Stimulated activated CD4-positive, alpha-beta T cell treated with anti-CD3 and anti-CD28 coated beads, Interleukin-2, amount 100 ng/mL, for 4 hours (primary cell): ENCODE measurements around the gene RSAD2.
"Not testable (repeated sequence)": the region's sequence is repeated elsewhere in the genome, so short reads cannot be mapped to it uniquely, and the experiment has no call there.

ENCODE experiments used
- DNase-seq: peaks from one replicate; pipeline ENCODE4 v3.0.0-alpha.2; 2020; ENCODE audit warnings: low read depth

The RSAD2 gene

DNA sequence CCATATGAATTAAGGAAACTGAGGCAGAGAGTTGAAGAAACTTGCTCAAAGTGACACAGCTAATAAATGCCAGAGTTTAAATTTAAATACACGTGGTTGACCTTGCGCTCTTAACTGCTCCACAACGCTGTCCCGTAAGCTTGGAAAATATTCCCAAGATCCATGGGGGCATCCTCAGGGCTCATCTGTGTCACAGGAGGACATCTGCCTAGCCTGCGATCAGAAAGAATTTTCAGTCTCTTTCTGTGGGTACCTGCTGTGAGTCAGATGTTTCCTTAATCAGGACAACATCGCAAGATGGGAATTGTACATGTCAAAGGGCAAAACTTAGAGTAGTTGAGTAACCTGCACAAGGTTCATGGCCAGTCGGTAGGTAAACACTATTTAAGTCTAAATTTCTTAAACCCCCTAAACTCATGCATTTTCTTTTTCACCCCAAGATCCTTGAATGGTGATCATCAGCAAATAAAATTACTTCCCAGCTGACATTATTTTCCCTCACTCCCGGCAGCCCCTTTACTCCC, 13.3 kb upstream of the RSAD2 start:
- no peak for DNase-seq

DNA sequence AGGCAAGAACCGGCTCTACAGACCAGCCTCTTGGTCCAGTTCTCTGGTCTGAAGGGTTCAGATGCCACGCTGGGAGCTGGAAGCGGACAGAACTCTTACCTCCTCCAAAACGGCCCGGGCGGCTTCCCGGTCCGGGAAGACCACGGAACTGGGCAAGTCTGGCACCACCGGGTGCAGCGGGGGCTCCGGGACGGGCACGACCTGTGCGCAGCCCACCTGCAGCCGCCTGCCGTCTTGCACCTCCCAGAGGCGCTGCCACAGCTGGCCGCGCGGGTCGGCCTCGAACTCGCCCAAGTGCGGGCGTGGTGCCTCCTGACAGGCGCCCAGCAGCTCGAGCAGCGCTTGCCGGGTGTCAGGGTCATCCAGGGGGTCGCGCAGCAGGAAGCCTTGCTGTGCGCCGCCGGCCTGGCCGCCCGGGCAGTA, 12.6 kb upstream of the RSAD2 start:
- DNase-seq: no peak

DNA sequence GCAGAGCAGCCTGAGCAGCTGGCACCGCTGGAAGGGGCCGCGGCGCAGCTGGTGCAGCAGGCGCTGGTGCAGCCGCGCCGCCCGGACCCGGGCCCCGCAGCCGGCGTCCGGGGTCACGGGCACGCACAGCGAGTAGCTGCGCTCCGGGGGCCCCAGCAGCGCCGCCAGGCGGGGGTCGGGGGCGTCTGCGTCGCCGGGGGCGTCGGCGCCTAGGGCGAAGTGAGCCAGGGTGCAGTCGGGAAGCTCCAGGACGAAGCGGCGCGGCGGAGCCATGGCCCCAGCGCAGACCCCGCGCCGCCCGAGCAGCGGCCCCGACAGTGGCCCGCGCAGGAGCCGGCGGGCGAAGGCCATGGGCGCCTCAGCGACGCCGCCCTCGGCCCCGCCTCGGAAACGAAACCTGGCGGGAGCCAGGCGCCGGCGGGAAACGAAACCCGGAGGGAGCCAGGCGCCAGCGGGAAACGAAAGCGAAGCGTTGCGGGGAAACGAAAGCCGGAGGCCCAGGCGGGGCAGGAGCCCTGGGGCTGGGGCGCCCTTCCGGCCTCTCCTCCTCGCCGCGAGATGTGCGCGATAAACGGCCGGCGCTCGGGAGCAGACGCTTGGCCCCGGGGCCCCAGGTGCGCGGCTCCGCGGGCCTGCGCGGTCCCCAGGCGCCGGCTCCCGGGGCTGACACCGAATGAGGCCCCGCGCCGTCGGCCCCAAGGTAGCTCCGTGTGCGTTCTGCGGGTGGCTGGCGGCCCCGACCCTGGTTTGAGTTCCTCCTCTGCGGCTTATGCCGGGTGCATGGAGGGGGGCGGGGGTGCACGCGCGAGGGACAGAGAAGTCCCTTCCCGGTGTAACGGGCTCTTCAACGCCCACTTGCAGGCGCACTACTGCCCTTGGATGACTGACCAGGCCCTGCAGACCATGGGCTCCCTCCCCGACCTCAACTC, 12.0 kb upstream of the RSAD2 start, which contains the start of gene CMPK2:
Gene CMPK2, minus strand, starts transcription at position 562 of the 929 bp plus-strand sequence. Its CDS starts 211 bp downstream, at position 351.
- DNase-seq: peak; percentile 83

DNA sequence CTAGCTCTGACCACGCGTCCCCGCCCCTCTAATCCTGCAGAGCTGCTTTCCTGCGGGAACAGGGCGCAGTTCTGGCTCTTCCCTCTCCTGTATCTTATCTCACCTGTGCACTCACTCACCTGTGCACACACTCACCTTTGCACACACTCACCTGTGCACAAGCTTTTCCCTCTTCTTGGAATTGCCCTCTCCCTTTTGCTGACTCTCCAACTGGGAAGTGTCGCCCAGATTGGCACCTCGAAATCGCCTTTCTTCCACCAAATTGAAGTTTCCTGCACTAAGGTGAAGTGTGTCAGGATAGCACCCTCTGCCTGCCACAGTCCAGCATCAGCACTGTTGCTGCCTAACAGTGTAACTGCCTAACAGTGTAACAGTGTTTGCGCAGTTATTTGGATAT, 11.3 kb upstream of the RSAD2 start:
- peak; percentile 39 for DNase-seq

DNA sequence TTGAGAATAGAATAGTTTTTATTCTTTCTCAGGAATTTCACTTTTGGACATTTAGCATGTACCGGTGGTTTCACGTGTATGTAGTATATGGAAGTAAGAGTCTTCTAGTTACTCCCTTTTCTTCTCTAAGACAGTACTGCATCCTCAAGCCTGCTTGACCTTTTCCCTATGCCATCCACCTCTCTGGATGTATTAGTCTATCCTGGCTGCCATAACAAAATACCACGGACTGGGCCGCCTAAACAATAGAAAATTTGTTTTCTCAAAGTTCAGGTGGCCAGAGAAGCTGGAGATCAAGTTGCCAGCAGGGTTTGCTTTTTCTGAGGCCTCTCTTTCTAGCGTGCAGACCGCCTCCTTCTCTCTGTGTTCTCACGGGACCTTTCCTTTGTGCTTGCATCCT, 10.6 kb upstream of the RSAD2 start:
- DNase-seq: no peak

DNA sequence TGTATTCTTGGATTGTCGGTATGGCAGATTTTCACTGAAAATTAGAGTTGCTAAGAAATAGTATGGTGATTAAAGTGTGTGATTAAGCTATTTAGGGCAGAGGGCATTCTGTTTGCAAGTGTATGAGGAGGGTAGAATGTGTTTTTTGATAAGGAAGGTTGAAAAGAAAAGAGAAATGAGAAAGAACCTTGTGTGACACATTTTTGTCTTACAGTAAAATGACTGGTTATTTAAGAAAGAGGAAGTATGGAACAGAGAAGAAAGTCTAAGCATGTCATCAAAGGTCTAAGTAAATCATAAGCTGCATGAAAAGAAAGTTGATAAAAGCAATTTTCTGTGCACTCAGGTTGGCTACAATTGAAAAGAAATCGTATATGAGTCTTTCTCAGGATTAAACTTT, 5.2 kb upstream of the RSAD2 start:
- no peak for DNase-seq

DNA sequence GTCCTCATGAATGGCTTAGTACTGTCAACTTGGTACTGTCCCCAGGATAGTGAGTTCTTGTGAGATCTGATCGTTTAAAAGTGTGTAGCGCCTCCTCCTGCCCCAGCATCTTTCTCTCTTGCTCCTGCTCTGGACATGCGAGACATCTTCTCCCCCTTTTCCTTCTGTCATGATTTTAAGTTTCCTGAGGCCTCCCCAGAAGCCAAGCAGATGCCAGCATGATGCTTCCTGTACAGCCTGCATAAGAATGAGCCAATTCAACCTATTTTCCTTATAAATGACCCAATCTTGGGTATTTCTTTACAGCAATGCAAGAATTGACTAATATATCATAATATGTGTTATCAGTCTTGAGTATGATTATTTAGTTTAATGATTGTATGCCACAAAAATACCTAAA, 3.5 kb upstream of the RSAD2 start:
- no peak for DNase-seq

DNA sequence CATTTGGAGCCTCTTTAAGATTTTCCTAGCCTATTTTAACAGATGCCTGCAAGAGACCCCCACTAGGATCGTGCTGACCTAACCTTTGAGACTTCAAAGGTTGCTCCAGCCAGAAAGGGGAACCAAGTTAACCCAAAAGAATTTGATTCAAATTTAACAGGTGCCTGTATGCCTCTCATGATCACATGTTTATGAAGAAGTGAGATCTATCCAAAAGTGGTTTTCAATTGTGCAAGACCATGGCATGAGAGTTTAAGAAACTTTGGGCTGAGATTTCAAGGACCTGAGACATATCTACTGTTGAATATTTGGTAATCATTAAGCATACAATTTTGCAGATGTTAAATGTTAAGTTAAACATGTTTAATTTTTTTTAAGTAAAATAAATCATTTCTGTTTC, 1.3 kb upstream of the RSAD2 start:
- DNase-seq: no peak

DNA sequence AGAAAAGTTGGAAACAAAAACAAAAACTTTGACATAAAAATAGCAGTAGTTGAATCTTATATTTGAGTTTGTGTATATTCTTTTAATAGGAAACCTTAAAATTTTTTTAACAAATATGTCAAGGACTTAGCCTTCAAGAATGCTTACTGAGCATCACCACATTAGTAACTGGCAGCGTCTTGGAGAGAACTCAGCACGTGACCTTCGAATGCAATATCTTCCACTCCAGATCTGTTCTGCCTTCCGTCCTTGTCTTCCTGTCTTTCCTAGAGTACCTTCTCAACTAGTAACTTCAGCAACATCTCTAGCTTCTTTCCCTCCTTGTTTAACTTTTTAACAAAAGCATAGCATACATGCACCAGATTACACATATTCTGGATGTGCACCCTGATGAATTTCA, 972 bp downstream of the RSAD2 start:
- no peak for DNase-seq

DNA sequence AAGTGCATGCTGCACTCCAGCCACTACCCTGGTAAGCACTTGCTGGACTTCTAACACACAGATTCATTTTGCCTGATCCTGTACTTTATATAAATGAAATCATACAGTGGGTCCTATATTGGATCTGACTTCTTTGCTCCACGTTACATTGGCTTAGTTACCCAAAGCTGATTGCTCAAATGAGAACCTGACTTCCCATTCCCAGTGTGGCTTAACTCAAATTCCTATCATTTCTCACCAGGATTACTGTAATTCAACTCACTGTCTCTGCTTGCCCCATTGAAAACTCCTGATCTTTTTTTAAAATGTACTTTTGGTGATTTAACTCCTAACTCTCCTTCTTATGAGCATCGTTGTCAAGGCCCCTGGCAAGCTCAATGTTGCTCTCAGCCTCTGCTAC, 1.4 kb downstream of the RSAD2 start:
- no peak for DNase-seq

DNA sequence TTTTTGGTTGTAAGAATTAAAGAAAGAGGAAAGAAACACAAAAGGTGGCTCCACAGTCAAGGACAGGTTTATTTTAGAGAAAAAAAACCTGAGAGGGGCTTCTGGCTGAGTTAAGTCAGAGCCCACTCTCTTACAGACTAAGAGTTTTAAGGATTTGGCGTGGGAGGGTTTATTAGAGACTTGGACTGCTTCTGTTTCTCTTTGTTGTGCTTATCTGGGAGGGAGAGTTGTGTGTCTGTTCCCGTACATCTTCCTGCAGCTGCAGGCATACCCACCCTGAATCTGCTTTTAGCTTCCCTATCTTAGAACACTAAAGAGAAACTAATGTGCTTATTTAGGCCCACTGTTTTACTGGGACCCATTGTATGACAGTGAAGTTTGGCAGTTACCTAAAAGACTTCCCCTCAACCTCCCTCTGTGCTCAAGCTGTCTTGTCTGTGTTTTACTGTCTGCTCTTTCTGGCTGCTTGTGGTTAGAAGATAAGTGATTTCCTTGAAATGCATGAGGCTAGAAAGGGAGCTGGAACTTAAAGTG, 2.7 kb downstream of the RSAD2 start:
- DNase-seq: no peak

DNA sequence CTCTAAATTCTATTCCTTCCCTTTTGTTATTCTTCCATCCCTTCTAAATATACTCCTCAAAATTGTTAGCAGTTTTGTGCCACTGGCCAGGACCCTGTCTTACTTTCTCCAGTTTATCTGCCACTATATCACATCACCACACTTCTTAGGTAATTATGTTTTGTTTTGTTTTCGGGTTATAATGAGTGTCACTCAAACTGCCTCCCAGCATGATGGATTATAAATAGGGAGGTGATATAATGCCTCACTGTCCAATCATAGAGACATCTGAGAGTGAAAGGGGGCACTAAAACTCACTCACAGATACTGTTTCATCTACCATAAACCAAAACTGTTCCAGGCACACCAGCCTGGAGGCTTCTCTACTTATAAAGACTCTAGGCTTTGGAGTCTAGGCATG, 3.5 kb downstream of the RSAD2 start:
- DNase-seq: no peak

DNA sequence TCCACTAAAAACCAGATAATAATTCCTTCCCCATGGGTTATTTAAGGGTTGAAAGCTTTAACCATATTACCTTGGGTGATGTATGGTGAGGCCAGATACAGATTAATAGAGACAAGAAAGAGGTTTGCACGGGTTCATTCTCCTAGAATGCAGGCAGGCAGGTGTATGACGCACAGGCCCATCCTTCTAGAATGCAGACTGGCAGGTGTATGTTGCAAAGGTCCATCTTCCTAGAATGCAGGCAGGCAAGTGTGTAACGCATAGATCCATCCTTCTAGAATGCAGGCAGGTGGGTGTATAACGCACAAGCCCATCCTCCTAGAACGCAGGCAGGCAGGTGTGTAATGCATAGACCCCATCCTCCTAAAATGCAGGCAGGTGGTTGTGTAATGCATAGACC, 3.9 kb downstream of the RSAD2 start:
- DNase-seq: no peak

DNA sequence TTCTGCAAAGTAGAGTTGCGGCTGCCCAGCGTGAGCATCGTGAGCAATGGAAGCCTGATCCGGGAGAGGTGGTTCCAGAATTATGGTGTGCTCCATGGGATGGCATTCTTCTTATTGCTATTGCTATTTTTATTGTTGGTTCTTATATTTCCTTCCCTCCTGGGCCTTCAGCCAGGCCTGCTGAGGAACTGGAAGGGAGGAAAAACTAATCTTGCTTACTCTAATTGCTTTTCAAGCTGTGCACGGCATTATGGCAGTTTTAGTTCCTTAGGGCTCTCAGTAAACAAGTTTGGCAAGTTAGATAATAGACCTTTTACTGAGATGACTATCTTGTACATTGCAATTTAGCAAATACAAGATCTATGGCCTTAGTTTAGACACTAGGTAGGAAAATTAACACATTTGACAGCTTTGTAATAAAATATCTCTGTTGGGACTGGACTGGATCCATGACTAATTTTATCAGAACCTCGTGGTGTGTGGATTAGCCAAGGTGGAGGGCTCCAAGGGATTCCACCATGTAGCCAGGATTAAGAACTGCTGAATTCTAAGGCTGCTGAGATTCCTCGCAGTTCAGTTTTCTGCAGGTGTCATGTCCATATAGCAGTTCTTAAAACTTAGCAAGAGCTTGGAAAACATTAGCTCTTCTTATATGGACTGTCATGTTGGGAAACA, 6.0 kb downstream of the RSAD2 start:
- no peak for DNase-seq

DNA sequence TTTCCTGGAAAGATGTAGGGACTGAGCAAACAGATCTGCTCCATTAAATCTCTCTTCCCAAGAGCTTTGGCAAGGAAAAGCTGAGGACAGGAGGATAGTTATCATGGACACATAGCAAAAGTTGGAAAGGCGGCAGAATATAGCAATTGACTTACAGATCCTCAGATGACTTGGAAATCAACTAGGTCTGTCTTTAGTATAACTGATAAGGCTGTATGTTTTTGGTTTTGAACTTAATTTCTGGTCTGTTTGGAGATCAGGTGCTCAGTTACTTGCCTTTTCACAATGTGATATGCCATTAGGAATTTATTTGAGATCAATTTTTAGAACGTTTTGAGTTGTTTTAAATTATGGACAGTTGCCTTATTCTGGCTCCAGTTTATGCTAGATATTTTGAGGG, 8.0 kb downstream of the RSAD2 start:
- no peak for DNase-seq

DNA sequence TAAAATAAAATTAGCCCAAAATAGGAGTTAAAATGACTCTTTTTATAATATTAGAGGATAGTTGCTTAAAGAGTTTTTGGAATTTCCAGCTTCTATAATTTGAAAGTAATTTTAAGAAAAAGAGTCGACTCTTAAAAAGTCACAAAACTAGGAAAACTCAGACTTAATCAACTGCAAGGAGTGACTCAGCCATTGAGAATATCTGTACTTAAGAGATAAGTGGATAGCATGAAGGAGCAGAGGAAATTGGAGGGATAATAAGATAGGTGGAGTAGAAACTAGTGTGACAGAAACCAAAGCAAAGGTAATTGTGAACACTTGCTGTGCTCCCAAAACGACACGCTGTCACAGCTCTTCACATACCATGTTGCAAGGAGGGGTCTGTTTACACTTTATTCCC, 8.4 kb downstream of the RSAD2 start:
- no peak for DNase-seq

DNA sequence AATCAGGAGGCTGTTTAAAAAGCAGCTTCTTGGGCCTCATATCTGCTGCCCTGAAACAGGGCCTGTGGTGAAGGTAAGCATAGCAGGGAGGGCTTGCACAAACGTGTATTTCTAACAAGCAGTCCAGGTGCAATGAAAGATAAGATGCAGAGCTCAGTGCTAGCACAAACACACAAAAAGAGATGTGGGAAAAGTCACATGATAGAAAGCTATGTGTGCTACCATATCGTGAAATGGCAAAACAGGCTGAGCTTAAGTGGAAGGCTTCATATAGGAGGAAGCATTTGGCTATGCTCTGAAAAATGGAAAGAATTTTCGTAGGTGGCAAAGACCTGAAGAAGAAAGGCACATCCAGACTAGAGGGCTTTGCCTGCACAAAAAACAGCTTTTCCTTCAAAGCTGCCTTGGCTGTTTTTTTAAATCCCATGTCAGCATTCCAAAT, 10.2 kb downstream of the RSAD2 start:
- no peak for DNase-seq

DNA sequence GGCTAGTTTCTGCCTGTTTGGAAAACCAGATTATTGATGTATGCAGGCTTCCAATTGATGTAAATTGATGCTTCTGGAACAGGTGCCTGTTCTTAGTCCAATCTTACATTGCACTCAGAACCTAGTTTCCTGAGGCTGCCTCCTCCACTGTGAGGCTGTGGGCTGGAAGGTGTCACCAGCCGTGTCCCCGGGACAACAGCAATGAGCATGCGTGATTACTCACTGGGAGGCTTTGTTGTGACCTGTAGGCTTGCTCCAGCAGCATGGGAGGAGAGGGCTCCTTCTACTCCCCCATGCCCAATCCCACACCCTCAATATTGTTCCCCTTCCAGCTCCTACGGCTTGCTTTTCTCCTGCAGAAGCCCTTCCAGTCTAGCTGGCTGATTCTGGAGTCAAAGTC, 11.1 kb downstream of the RSAD2 start:
- no peak for DNase-seq

DNA sequence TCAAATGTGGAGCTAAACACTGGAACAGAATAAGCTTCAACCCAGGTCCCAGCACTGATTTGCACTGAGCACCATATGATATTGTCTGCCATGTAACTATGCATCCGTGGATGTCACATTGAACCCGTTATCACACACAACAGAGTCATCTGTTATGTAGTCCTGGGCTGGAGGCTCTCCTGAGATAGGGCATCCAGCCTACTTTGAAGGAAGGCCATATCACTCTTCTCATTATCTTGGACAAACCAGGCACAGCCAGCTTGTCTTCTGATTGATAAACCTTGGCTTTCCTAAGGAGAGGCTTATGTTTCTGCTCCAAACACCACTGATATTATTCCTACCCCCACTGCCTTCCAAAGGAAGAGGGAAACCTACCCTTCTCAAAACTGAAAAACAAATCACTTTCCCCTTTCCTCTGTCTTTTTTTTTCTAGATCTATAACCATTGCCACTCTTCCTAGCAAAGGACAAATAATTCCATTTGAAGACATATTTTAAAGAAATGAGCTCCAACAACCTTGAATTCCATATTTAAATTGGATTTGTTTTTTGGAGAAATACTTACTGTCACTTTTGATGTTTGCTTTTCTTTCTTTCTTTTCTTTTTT, 16.4 kb downstream of the RSAD2 start:
- no peak for DNase-seq

DNA sequence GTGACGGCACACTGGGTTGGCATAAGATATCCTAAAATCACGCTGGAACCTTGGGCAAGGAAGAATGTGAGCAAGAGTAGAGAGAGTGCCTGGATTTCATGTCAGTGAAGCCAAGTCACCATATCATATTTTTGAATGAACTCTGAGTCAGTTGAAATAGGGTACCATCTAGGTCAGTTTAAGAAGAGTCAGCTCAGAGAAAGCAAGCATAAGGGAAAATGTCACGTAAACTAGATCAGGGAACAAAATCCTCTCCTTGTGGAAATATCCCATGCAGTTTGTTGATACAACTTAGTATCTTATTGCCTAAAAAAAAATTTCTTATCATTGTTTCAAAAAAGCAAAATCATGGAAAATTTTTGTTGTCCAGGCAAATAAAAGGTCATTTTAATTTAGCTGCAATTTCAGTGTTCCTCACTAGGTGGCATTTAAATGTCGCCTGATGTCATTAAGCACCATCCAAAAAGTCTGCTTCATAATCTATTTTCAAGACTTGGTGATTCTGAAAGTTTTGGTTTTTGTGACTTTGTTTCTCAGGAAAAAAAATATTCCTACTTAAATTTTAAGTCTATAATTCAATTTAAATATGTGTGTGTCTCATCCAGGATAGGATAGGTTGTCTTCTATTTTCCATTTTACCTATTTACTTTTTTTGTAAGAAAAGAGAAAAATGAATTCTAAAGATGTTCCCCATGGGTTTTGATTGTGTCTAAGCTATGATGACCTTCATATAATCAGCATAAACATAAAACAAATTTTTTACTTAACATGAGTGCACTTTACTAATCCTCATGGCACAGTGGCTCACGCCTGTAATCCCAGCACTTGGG, 19.6 kb downstream of the RSAD2 start:
- DNase-seq: no peak

DNA sequence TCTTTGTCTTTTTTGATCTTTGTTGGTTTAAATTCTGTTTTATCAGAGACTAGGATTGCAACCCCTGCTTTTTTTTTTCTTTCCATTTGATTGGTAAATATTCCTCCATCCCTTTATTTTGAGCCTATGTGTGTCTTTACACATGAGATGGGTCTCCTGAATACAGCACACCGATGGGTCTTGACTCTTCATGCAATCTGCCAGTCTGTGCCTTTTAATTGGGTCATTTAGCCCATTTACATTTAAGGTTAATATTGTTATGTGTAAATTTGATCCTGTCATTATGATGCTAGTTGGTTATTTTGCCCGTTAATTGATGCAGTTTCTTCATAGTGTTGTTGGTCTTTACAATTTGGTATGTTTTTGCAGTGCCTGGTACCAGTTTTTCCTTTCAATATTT, 25.0 kb downstream of the RSAD2 start:
- DNase-seq: not testable (repeated sequence)

DNA sequence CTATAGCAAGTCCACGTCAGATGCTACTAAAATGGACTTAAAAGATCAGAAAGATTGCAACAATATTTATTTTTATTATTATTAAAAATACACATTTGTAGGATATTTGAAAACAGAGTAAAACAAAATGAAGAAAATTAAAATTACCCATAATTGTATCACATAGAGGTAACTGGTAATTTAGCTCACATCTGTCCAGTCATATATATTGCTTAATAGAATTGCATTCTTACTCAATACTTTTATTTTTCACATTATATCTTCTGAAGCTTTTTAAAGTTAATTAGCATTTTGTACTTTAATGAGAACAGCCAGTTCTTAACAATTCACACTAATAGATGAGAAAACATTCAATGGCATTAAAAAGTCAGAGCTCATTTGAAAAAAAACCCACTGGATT, 28.1 kb downstream of the RSAD2 start:
- no peak for DNase-seq
